Suprapubic skin (tissue), 4 donors: ENCODE data around the gene ZBTB3.

ENCODE experiments used
- EP300 ChIP-seq: sonication (generic); formaldehyde crosslinking; IDR thresholded peaks from one replicate; pipeline ENCODE4 v1.6.1; 2017; ENCODE audit warnings: antibody characterized with exemption
- POLR2A ChIP-seq, 2 donors: fragments of 450-650 bp; IDR thresholded peaks; one replicate each; pipeline ENCODE4 v1.6.1; 2017; ENCODE audit warnings: antibody characterized with exemption in 2 of 2, mild to moderate bottlenecking in 2 of 2, moderate library complexity in 2 of 2
- POLR2AphosphoS5 ChIP-seq, 3 donors: sonication (generic); formaldehyde crosslinking; IDR thresholded peaks; one replicate each; pipeline ENCODE4 v1.6.1; 2017; ENCODE audit warnings: antibody characterized with exemption in 3 of 3
- TF ChIP-seq, protein P1 (sequence below), 2 donors: fragments of 200-600 bp in 1 of 2; fragments of 450-650 bp in 1 of 2; sonication (generic) in 1 of 2; IDR thresholded peaks; one replicate each; pipeline ENCODE4 v1.5.1; 2016 to 2019; ENCODE audit warnings: antibody characterized with exemption in 2 of 2, mild to moderate bottlenecking in 1 of 2, moderate library complexity in 1 of 2

DNA sequence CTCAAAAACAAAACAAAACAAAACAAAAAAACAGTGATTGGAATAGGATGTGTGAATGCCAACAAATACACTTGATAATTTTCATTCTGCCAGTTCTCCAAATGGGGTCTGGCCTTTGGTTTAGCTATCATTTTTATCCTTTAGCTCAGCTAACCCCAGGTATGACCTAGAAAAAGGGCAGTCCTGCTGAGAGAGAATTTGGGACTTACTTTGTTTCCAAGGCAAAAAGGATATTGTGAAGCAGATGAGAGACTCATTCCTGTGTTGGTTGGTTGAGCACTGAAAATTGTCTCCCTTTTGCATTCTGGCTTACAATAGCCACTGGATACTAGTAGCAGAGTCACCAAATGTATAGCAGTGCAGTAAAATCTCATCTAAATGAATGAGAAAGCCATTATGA, 16.8 kb downstream of the ZBTB3 start:
- TF ChIP-seq, protein P1, sequence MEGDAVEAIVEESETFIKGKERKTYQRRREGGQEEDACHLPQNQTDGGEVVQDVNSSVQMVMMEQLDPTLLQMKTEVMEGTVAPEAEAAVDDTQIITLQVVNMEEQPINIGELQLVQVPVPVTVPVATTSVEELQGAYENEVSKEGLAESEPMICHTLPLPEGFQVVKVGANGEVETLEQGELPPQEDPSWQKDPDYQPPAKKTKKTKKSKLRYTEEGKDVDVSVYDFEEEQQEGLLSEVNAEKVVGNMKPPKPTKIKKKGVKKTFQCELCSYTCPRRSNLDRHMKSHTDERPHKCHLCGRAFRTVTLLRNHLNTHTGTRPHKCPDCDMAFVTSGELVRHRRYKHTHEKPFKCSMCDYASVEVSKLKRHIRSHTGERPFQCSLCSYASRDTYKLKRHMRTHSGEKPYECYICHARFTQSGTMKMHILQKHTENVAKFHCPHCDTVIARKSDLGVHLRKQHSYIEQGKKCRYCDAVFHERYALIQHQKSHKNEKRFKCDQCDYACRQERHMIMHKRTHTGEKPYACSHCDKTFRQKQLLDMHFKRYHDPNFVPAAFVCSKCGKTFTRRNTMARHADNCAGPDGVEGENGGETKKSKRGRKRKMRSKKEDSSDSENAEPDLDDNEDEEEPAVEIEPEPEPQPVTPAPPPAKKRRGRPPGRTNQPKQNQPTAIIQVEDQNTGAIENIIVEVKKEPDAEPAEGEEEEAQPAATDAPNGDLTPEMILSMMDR (IDR thresholded peaks at IDR 0.05): no peak
- no peak for TF ChIP-seq EP300
- TF ChIP-seq POLR2A (IDR thresholded peaks at IDR 0.05): no peak
- no peak for TF ChIP-seq POLR2AphosphoS5 (IDR thresholded peaks at IDR 0.05)
